UCSD-AML1 (cell line): Measurements from ENCODE around the gene PRKACB.

Experiments used
- DNase-seq: peaks from one replicate; lab custom pipeline; 2025; ENCODE audit not compliant: unreplicated experiment; lab: John Stamatoyannopoulos, UW

PRKACB gene

GRCh38 chr1:84155517-84155916 is 11.4 kb downstream of the PRKACB start:
- no peak for DNase-seq

- DNase-seq, result no peak
Measured at GRCh38 chr1:84156210-84156621, 12.1 kb downstream of the PRKACB start.

GRCh38 chr1:84159533-84160240 is 15.6 kb downstream of the PRKACB start:
- no peak for DNase-seq

GRCh38 chr1:84162295-84162694 is 18.2 kb downstream of the PRKACB start:
- DNase-seq, result no peak

GRCh38 chr1:84163123-84163931 is 19.3 kb downstream of the PRKACB start:
- no peak for DNase-seq

- DNase-seq, result no peak
Measured at GRCh38 chr1:84164161-84164560, 20.1 kb downstream of the PRKACB start.

- no peak for DNase-seq
Measured at GRCh38 chr1:84164567-84165021, 20.5 kb downstream of the PRKACB start.

GRCh38 chr1:84165601-84166000 is 21.5 kb downstream of the PRKACB start:
- DNase-seq, result no peak

- DNase-seq, result no peak
Measured at GRCh38 chr1:84166797-84167196, 22.7 kb downstream of the PRKACB start.

GRCh38 chr1:84168783-84169182 is 24.7 kb downstream of the PRKACB start:
- no peak for DNase-seq

- DNase-seq, result no peak
Measured at GRCh38 chr1:84170171-84170570, 26.1 kb downstream of the PRKACB start.

GRCh38 chr1:84171481-84171880 is 27.4 kb downstream of the PRKACB start:
- DNase-seq, result no peak

- DNase-seq, result no peak
Measured at GRCh38 chr1:84174051-84174556, 30.0 kb downstream of the PRKACB start.

- no peak for DNase-seq
Measured at GRCh38 chr1:84181350-84182005, 37.4 kb downstream of the PRKACB start.

- DNase-seq, result no peak
Measured at GRCh38 chr1:84190455-84190854, 46.4 kb downstream of the PRKACB start.

GRCh38 chr1:84192681-84193080 is 48.6 kb downstream of the PRKACB start:
- no peak for DNase-seq

- no peak for DNase-seq
Measured at GRCh38 chr1:84198832-84199231, 54.8 kb downstream of the PRKACB start.

- no peak for DNase-seq
Measured at GRCh38 chr1:84199257-84199656, 55.2 kb downstream of the PRKACB start.

GRCh38 chr1:84202126-84202525 is 58.1 kb downstream of the PRKACB start:
- no peak for DNase-seq

GRCh38 chr1:84206375-84206774 is 62.3 kb downstream of the PRKACB start:
- no peak for DNase-seq

- DNase-seq, result no peak
Measured at GRCh38 chr1:84208935-84209334, 64.9 kb downstream of the PRKACB start.
